Trophoblast cell (in vitro differentiated cells and primary cell): ENCODE results near the gene CDC27.
"Not testable (repeated sequence)": the region's sequence is repeated elsewhere in the genome, so short reads cannot be mapped to it uniquely, and the experiment has no call there.

Source experiments
- DNase-seq, 2 donors: peaks; one replicate each; pipeline ENCODE4 v3.0.0-alpha.2; 2016
- H2AFZ ChIP-seq: 2 replicates; pipeline ENCODE4 v1.6.1; 2013; ENCODE audit warnings: low read length, moderate library complexity, mild to moderate bottlenecking; ENCODE audit not compliant: insufficient read depth, poor library complexity
- H2AK5ac ChIP-seq: 2 replicates; pipeline ENCODE4 v1.6.1; 2013; ENCODE audit warnings: mild to moderate bottlenecking, low read length
- H2BK120ac ChIP-seq: 2 replicates; pipeline ENCODE4 v1.6.1; 2013; ENCODE audit warnings: low read length, mild to moderate bottlenecking, moderate library complexity; ENCODE audit not compliant: insufficient read depth, poor library complexity
- H2BK12ac ChIP-seq: 2 replicates; pipeline ENCODE4 v1.6.1; 2013; ENCODE audit warnings: mild to moderate bottlenecking, low read length, moderate library complexity
- H2BK5ac ChIP-seq: 2 replicates; pipeline ENCODE4 v1.6.1; 2013; ENCODE audit warnings: low read length, low read depth, moderate library complexity, mild to moderate bottlenecking; ENCODE audit not compliant: poor library complexity
- H3K14ac ChIP-seq: 2 replicates; pipeline ENCODE4 v1.6.1; 2013; ENCODE audit warnings: mild to moderate bottlenecking, low read length
- H3K18ac ChIP-seq: 2 replicates; pipeline ENCODE4 v1.6.1; 2013; ENCODE audit warnings: mild to moderate bottlenecking, low read length
- H3K23ac ChIP-seq: 2 replicates; pipeline ENCODE4 v1.6.1; 2013; ENCODE audit warnings: low read length
- H3K27ac ChIP-seq: 2 replicates; pipeline ENCODE4 v1.5.1; 2013; ENCODE audit warnings: low read depth, mild to moderate bottlenecking, inconsistent platforms, low read length, moderate library complexity
- H3K27me3 ChIP-seq: 2 replicates; pipeline ENCODE4 v1.6.1; 2013; ENCODE audit warnings: inconsistent platforms, mild to moderate bottlenecking, low read length, moderate library complexity; ENCODE audit not compliant: insufficient read depth
- H3K36me3 ChIP-seq, 2 experiments: 1 replicate in 1 of 2; 2 replicates in 1 of 2; pipeline ENCODE4 v1.6.1; 2013; ENCODE audit warnings: low read length in 2 of 2, mild to moderate bottlenecking in 2 of 2, moderate library complexity in 1 of 2; ENCODE audit not compliant: insufficient read depth in 2 of 2, control insufficient read depth in 1 of 2
- H3K4ac ChIP-seq: 2 replicates; pipeline ENCODE4 v1.6.1; 2013; ENCODE audit warnings: low read depth, mild to moderate bottlenecking, low read length, moderate library complexity
- H3K4me1 ChIP-seq, 2 experiments: 1 replicate in 1 of 2; 2 replicates in 1 of 2; pipeline ENCODE4 v1.6.1; 2013; ENCODE audit warnings: low read length in 2 of 2, mild to moderate bottlenecking in 2 of 2, moderate library complexity in 1 of 2; ENCODE audit not compliant: insufficient read depth in 2 of 2, control insufficient read depth in 1 of 2
- H3K4me2 ChIP-seq: 2 replicates; pipeline ENCODE4 v1.6.1; 2013; ENCODE audit warnings: inconsistent platforms, mild to moderate bottlenecking, low read length, moderate library complexity
- H3K4me3 ChIP-seq: 2 replicates; pipeline ENCODE4 v1.5.1; 2013; ENCODE audit warnings: mild to moderate bottlenecking, low read depth, low read length, inconsistent platforms
- H3K79me1 ChIP-seq: one replicate; pipeline ENCODE4 v1.6.1; 2013; ENCODE audit warnings: low read length
- H3K79me2 ChIP-seq: 2 replicates; pipeline ENCODE4 v1.6.1; 2013; ENCODE audit warnings: low read length, mild to moderate bottlenecking; ENCODE audit not compliant: control insufficient read depth, insufficient read depth, poor library complexity
- H3K9ac ChIP-seq: 2 replicates; pipeline ENCODE4 v1.6.1; 2013; ENCODE audit warnings: mild to moderate bottlenecking, low read length
- H3K9me3 ChIP-seq: 2 replicates; pipeline ENCODE4 v1.6.1; 2013; ENCODE audit warnings: low read depth, mild to moderate bottlenecking, control low read depth, inconsistent platforms, low read length; ENCODE audit not compliant: insufficient read depth
- H4K12ac ChIP-seq: 2 replicates; pipeline ENCODE4 v1.6.1; 2013; ENCODE audit warnings: low read depth, mild to moderate bottlenecking, low read length, moderate library complexity
- H4K8ac ChIP-seq: 2 replicates; pipeline ENCODE4 v1.6.1; 2013; ENCODE audit warnings: low read depth, mild to moderate bottlenecking, low read length, moderate library complexity
- H4K91ac ChIP-seq: one replicate; pipeline ENCODE4 v1.6.1; 2013; ENCODE audit warnings: low read depth, mild to moderate bottlenecking, low read length, moderate library complexity
- WGBS: extraction: QIAGEN DNeasy Blood & Tissue Kit; methylation state at CpG from one replicate; pipeline ENCODE4 v1.1.7; 2013; ENCODE audit warnings: missing lambda C conversion rate; ENCODE audit not compliant: insufficient read length, insufficient coverage; ENCODE audit errors: extremely low coverage; 5-methylcytosine and 5-hydroxymethylcytosine counted together

The CDC27 gene

DNA sequence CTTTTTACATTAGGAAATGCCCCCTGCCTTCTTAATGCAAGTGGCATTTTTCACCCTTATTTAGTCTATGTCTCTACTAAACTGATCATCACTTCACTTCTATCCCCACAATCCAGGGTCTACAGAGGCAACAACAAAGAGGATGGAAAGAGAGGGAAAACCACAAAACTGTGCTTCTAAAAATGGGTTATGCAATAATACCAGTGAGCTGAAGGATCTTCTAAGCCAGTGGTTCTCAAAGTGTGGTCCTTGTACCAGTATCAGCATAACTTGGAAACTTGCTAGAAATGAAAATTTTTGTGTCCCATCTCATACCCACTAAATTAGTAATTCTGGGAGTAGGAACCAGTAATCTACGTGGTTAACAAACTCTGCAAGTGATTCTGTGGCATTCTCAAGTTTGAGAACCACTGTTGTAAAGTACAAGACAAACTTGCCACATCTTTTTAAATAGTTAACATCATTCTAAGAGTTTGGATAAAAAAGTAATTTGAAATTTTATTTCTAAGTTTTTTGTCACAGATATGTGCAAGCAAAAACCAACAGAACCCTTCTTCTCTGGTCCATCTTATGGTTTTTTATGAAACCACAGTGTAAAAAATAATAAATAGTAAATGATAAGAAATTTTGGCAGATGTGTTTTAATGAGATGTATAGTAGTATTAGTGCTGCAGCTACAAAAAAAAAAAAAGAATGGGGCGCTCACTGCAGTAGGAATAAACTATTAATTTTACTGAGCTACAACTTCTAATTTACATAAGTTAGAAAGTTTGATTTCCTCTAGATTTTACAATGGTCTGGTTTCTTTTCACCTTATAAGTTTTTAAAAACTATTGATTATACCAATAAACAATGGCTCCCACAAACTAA, 16.2 kb downstream of the CDC27 start:
- Histone ChIP-seq H2BK12ac (no peak overlapping the region), H3K27me3 (no peaks in the 10 kb centered on the region), H4K8ac (no peak overlapping the region), H3K27ac (no peak overlapping the region), H2AFZ (no peak overlapping the region), H4K12ac (no peak overlapping the region), H3K4ac (no peak overlapping the region), H3K4me2 (no peak overlapping the region), H2BK120ac (no peak overlapping the region), H3K9ac (no peak overlapping the region), H3K18ac (no peak overlapping the region), H3K14ac (no peak overlapping the region), H4K91ac (no peak overlapping the region), H2AK5ac (no peak overlapping the region), H3K79me2 (no peaks in the 10 kb centered on the region), H3K4me3 (no peak overlapping the region), H3K36me3 (peaks cover 16 to 19% of the 10 kb centered on the region in 2 experiments), H3K23ac (no peak overlapping the region), H2BK5ac (no peak overlapping the region), H3K79me1 (no peaks in the 10 kb centered on the region), H3K4me1 (no peaks in the 10 kb centered on the region), H3K9me3 (no peaks in the 10 kb centered on the region)
- DNase-seq = no peak
- no CpG with 5 or more reads among the region's 2 CpGs for WGBS

DNA sequence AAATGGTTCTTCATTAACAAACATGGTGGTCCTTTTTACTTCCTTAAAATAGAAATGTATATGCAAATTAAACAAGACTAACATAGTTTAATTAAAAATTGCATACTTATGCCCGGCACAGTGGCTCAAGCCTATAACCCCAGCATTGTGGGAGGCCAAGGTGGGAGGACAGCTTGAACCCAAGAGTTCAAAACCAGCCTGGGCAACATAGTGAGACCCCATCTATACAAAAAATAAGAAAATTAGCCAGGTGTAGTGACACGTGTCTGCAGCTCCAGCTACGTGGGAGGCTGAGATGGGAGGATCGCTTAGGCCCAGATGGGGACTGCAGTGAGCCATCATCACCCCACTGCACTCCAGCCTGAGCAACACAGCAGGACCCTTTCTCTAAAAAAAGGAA, 18.4 kb downstream of the CDC27 start:
- WGBS = no CpG with 5 or more reads among the region's 4 CpGs

DNA sequence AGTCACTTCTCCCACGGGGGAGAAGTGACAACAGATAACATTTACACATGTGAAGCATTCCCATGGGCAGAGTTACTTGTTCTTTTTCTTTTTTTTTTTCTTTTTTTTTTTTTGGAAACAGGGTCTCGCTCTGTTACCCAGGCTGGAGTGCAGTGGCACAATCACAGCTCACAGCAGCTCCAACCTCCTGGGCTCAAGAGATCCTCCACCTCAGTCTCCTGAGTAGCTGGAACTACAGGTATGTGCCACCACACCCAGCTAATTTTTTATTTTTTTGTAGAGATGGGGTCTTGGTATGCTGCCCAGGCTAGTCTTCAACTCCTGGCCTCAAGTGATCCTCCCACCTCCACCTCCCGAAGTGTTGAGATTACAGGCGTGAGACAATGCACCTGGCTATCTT, 20.2 kb downstream of the CDC27 start:
- not testable (repeated sequence) for H3K27ac ChIP-seq, H3K9ac ChIP-seq, H4K8ac ChIP-seq, H3K14ac ChIP-seq, H3K4me2 ChIP-seq, H4K12ac ChIP-seq, H2BK120ac ChIP-seq, H2BK12ac ChIP-seq, H2AFZ ChIP-seq, H3K23ac ChIP-seq, DNase-seq, H3K9me3 ChIP-seq, H3K79me1 ChIP-seq, H3K4me1 ChIP-seq, H3K79me2 ChIP-seq, H3K27me3 ChIP-seq, H2BK5ac ChIP-seq, H2AK5ac ChIP-seq, H4K91ac ChIP-seq, H3K4me3 ChIP-seq, H3K18ac ChIP-seq, H3K4ac ChIP-seq
- no CpG with 5 or more reads among the region's 4 CpGs for WGBS
- peaks cover 22 to 23% of the 10 kb centered on the region in 2 experiments for H3K36me3 ChIP-seq

More for the DNA sequence above, 18.4 kb downstream of the CDC27 start:
- H3K36me3 ChIP-seq = peaks cover 20 to 22% of the 10 kb centered on the region in 2 experiments
- no peaks in the 10 kb centered on the region for H3K27me3 ChIP-seq
- H3K27ac ChIP-seq = no peak overlapping the region
- H2BK12ac ChIP-seq = no peak overlapping the region
- no peak overlapping the region for H3K9ac ChIP-seq
- H2AK5ac ChIP-seq = no peak overlapping the region
- H3K79me2 ChIP-seq = no peaks in the 10 kb centered on the region
- no peak overlapping the region for H3K23ac ChIP-seq
- no peaks in the 10 kb centered on the region for H3K9me3 ChIP-seq
- H2AFZ ChIP-seq = no peak overlapping the region
- H4K91ac ChIP-seq = no peak overlapping the region
- no peak for DNase-seq
- H2BK5ac ChIP-seq = no peak overlapping the region
- H4K12ac ChIP-seq = no peak overlapping the region
- H3K79me1 ChIP-seq = no peaks in the 10 kb centered on the region
- H3K14ac ChIP-seq = no peak overlapping the region
- no peak overlapping the region for H4K8ac ChIP-seq
- H3K4ac ChIP-seq = no peak overlapping the region
- H3K4me2 ChIP-seq = no peak overlapping the region
- no peak overlapping the region for H3K18ac ChIP-seq
- no peaks in the 10 kb centered on the region for H3K4me1 ChIP-seq
- H3K4me3 ChIP-seq = no peak overlapping the region
- no peak overlapping the region for H2BK120ac ChIP-seq

DNA sequence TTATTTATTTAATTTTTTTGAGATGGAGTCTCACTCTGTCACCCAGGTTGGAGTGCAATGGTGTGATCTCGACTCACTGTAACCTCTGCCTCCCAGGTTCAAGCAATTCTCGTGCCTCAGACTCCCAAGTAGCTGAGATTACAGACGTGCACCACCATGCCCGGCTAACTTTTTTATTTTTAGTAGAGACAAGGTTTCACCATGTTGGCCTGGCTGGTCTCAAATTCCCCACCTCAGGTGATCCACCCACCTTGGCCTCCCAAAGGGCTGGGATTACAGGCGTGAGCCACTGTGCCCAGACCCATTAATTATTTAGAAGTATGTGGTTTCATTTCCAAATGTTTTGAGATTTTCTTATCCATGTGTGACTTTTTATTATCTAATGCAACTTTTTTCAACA, 22.2 kb downstream of the CDC27 start:
- not testable (repeated sequence) for H3K79me2 ChIP-seq, DNase-seq, H3K18ac ChIP-seq, H3K9ac ChIP-seq, H4K12ac ChIP-seq, H3K14ac ChIP-seq, H4K8ac ChIP-seq, H3K4me1 ChIP-seq, H3K27ac ChIP-seq, H2BK12ac ChIP-seq, H2AK5ac ChIP-seq, H3K79me1 ChIP-seq, H3K27me3 ChIP-seq, H3K4me2 ChIP-seq, H3K4ac ChIP-seq, H3K9me3 ChIP-seq, H3K23ac ChIP-seq, H2BK120ac ChIP-seq, H4K91ac ChIP-seq, H3K4me3 ChIP-seq, H2BK5ac ChIP-seq, H2AFZ ChIP-seq
- peaks cover 22 to 23% of the 10 kb centered on the region in 2 experiments for H3K36me3 ChIP-seq
- no CpG with 5 or more reads among the region's 5 CpGs for WGBS
